ENCODE results near the gene INVS.
"Not testable (repeated sequence)": the region's sequence is repeated elsewhere in the genome, so short reads cannot be mapped to it uniquely, and the experiment has no call there.

Gene INVS

DNA sequence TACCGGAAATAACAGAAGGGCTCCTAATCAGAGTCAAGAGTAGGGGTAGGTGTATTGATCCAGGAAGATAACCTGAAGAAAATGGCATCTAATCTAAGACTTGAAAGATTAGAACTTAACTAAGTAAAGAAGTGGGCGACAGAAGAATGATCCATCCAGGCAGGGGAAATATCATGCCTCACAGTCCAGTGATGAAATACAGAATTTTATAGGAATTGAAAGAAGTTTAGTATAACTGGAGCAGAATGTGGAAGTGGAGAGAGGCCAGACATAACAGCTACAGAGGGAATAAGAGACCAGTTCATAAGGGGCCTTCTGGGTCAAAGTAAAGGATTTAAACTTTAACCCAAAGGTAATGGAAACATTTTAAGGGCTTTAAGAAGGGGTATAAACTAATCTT, 42.5 kb upstream of the INVS start:
- no peaks in the 10 kb centered on the region for H3K27me3 ChIP-seq (replicated peaks; ENCODE audit: insufficient read depth, low read length)
- no peak for TF ChIP-seq EZH2phosphoT487 (IDR thresholded peaks at IDR 0.05; ENCODE audit: low read length)
- DNase-seq: no peak
- H3K9me3 ChIP-seq (replicated peaks; ENCODE audit: insufficient read depth, low read length): no peaks in the 10 kb centered on the region
- no peak overlapping the region for H3K4me3 ChIP-seq (ENCODE audit: low read length)
- peaks cover 40% of the 10 kb centered on the region for H3K4me1 ChIP-seq (ENCODE audit: low read length)
- no peaks in the 10 kb centered on the region for H4K20me1 ChIP-seq (ENCODE audit: insufficient read depth, low read length)
- peaks cover 44% of the 10 kb centered on the region for H3K79me2 ChIP-seq (ENCODE audit: low read length)
- peaks cover 25% of the 10 kb centered on the region for H3F3A ChIP-seq (ENCODE audit: insufficient read depth, low read length)
- H3K36me3 ChIP-seq (replicated peaks; ENCODE audit: insufficient read depth, low read length): no peaks in the 10 kb centered on the region
- H3K9ac ChIP-seq (ENCODE audit: low read length): no peak overlapping the region
- no peak overlapping the region for H3K4me2 ChIP-seq (ENCODE audit: low read depth, low read length)
- H3K9me2 ChIP-seq (replicated peaks; ENCODE audit: insufficient read depth, low read length): no peaks in the 10 kb centered on the region
- no peak overlapping the region for H2AFZ ChIP-seq (ENCODE audit: low read length)
- H3K27ac ChIP-seq (ENCODE audit: low read length): no peak overlapping the region

DNA sequence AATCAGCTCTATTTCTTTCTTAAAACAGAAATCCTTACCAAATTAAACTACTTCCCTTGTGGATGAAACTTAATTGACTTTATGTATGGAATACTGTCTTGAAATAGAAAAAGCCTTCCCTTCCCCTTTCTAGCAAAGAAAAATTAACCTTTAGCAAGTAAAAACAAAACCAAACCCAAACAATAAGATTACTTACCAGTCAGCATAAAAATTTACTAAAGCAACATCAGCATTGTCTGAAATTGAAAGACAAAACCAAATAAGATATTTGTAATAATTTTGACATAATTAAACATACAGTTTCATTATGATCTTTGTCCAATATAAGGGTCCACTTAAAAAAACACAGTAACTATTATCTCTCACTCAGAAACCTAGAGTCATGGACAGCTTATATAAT, 41.4 kb upstream of the INVS start:
- H3F3A ChIP-seq (ENCODE audit: insufficient read depth, low read length): peaks cover 25% of the 10 kb centered on the region
- DNase-seq: no peak

DNA sequence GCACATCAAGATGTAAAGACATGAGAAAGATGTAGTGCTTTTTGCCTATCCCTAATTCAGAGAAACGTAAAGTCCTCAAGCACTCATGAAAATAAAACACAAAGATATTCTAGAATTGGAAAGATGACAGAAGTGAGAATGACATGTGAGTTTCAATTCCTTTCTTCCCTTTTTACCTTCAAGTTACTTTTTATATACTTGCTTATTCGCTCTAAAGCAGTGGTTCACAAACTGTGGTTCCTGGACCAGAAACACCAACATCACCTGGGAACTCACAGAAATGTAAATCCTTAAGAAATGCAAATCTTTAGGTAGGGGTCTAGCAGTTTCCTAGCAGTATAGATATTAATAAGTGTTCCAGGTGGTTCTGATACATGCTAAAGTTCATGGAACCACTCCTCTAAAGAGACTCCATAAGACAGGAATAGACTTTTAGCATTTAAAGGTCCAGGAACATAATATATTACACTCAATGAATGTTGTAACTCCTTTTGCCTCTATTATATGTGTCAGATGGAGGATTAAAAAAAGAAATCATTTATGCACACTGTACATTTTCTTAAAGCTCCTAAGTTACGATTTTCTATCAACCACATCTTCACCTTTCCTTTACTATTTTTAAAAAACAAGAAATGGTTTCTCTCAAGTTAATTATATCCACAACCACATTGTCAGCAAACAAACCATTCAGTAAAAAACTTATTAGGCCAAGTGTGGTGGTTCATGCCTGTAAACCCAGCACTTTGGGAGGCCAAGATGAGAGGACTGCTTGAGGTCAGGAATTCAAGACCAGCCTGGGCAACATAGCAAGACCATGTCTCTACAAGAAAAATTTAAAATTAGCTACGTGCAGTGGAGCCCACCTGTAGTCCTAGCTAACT, 40.1 kb upstream of the INVS start:
- Histone ChIP-seq H3K4me1 (ENCODE audit: low read length) (peaks cover 40% of the 10 kb centered on the region), H3K79me2 (ENCODE audit: low read length) (peaks cover 60% of the 10 kb centered on the region), H3F3A (ENCODE audit: insufficient read depth, low read length) (peaks cover 25% of the 10 kb centered on the region), H3K4me3 (ENCODE audit: low read length) (peak overlapping the region; percentile 25), H3K27me3 (replicated peaks; ENCODE audit: insufficient read depth, low read length) (no peaks in the 10 kb centered on the region), H3K9ac (ENCODE audit: low read length) (peak overlapping the region; percentile 52), H3K36me3 (replicated peaks; ENCODE audit: insufficient read depth, low read length) (no peaks in the 10 kb centered on the region), H2AFZ (ENCODE audit: low read length) (no peak overlapping the region), H3K27ac (ENCODE audit: low read length) (peak overlapping the region; percentile 95), H4K20me1 (ENCODE audit: insufficient read depth, low read length) (no peaks in the 10 kb centered on the region), H3K9me2 (replicated peaks; ENCODE audit: insufficient read depth, low read length) (no peaks in the 10 kb centered on the region), H3K4me2 (ENCODE audit: low read depth, low read length) (peak overlapping the region; percentile 67), H3K9me3 (replicated peaks; ENCODE audit: insufficient read depth, low read length) (no peaks in the 10 kb centered on the region)
- DNase-seq: peak; percentile 77
- TF ChIP-seq EZH2phosphoT487 (IDR thresholded peaks at IDR 0.05; ENCODE audit: low read length): no peak
- TF ChIP-seq, protein P1, sequence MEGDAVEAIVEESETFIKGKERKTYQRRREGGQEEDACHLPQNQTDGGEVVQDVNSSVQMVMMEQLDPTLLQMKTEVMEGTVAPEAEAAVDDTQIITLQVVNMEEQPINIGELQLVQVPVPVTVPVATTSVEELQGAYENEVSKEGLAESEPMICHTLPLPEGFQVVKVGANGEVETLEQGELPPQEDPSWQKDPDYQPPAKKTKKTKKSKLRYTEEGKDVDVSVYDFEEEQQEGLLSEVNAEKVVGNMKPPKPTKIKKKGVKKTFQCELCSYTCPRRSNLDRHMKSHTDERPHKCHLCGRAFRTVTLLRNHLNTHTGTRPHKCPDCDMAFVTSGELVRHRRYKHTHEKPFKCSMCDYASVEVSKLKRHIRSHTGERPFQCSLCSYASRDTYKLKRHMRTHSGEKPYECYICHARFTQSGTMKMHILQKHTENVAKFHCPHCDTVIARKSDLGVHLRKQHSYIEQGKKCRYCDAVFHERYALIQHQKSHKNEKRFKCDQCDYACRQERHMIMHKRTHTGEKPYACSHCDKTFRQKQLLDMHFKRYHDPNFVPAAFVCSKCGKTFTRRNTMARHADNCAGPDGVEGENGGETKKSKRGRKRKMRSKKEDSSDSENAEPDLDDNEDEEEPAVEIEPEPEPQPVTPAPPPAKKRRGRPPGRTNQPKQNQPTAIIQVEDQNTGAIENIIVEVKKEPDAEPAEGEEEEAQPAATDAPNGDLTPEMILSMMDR (IDR thresholded peaks at IDR 0.05; ENCODE audit: low read length): no peak
- no peak for TF ChIP-seq EZH2 (optimal IDR thresholded peaks at IDR 0.05; ENCODE audit: low read depth, low read length)

More for the DNA sequence above, 41.4 kb upstream of the INVS start:
- peak overlapping the region; percentile 67; the same call in 1 of the 2 replicates for H3K4me2 ChIP-seq (ENCODE audit: low read depth, low read length)
- no peak overlapping the region for H2AFZ ChIP-seq (ENCODE audit: low read length)
- peaks cover 54% of the 10 kb centered on the region for H3K79me2 ChIP-seq (ENCODE audit: low read length)
- H3K9ac ChIP-seq (ENCODE audit: low read length): no peak overlapping the region
- no peaks in the 10 kb centered on the region for H3K27me3 ChIP-seq (replicated peaks; ENCODE audit: insufficient read depth, low read length)
- TF ChIP-seq, protein P1 (IDR thresholded peaks at IDR 0.05; ENCODE audit: low read length): no peak
- TF ChIP-seq EZH2 (optimal IDR thresholded peaks at IDR 0.05; ENCODE audit: low read depth, low read length) (no peak), EZH2phosphoT487 (IDR thresholded peaks at IDR 0.05; ENCODE audit: low read length) (no peak)
- no peaks in the 10 kb centered on the region for H3K36me3 ChIP-seq (replicated peaks; ENCODE audit: insufficient read depth, low read length)
- H3K9me2 ChIP-seq (replicated peaks; ENCODE audit: insufficient read depth, low read length): no peaks in the 10 kb centered on the region
- H3K4me3 ChIP-seq (ENCODE audit: low read length): no peak overlapping the region
- no peaks in the 10 kb centered on the region for H4K20me1 ChIP-seq (ENCODE audit: insufficient read depth, low read length)
- H3K9me3 ChIP-seq (replicated peaks; ENCODE audit: insufficient read depth, low read length): no peaks in the 10 kb centered on the region
- peak overlapping the region; percentile 95; the same call in 1 of the 2 replicates for H3K27ac ChIP-seq (ENCODE audit: low read length)
- H3K4me1 ChIP-seq (ENCODE audit: low read length): peaks cover 40% of the 10 kb centered on the region

DNA sequence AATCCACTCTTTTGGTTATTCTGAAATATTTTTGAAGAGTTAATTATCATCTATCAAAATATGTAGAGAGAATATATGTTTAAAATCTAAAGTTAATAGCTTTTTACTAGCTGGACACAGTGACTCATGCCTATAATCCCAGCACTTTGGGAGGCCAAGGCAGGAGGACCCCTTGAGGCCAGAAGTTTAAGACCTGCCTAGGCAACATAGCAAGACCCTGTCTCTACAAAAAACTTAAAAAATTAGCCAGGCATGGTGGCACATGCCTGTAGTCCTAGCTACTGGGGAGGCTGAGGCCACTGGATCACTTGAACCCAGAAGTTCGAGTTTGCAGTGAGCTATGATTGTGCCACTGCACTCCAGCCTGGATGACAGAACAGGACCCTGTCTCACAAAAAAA, 36.4 kb upstream of the INVS start:
- not testable (repeated sequence) for H2AFZ ChIP-seq (ENCODE audit: low read length); H3K27ac ChIP-seq (ENCODE audit: low read length); DNase-seq; H3K27me3 ChIP-seq (replicated peaks; ENCODE audit: insufficient read depth, low read length); H3K36me3 ChIP-seq (replicated peaks; ENCODE audit: insufficient read depth, low read length); H3K9me3 ChIP-seq (replicated peaks; ENCODE audit: insufficient read depth, low read length); H3K4me2 ChIP-seq (ENCODE audit: low read depth, low read length); H3K4me3 ChIP-seq (ENCODE audit: low read length); H3K9me2 ChIP-seq (replicated peaks; ENCODE audit: insufficient read depth, low read length); H3K9ac ChIP-seq (ENCODE audit: low read length); H4K20me1 ChIP-seq (ENCODE audit: insufficient read depth, low read length)
- Histone ChIP-seq H3K79me2 (ENCODE audit: low read length) (peaks cover 56% of the 10 kb centered on the region), H3K4me1 (ENCODE audit: low read length) (peaks cover 35% of the 10 kb centered on the region), H3F3A (ENCODE audit: insufficient read depth, low read length) (peaks cover 30% of the 10 kb centered on the region)
